Lower lobe of right lung (tissue), 2 donors: Measurements from ENCODE around the gene APH1A. TPM values are rescaled to one million over a fixed set of nuclear protein-coding genes. Genes with fewer than 3 reads are reported as not detected.
"Not testable (repeated sequence)": the region's sequence is repeated elsewhere in the genome, so short reads cannot be mapped to it uniquely, and the experiment has no call there.

ENCODE experiments used
- ATAC-seq, 2 donors: fragments of 200-7000 bp; cut with Tn5 transposase; one replicate each; pipeline ENCODE4 v1.9.1; 2020 to 2022; ENCODE audit warnings: mild to moderate bottlenecking in 2 of 2, moderate library complexity in 2 of 2
- DNase-seq: peaks from one replicate; pipeline ENCODE4 v3.0.0-alpha.2; 2020
- H3K27ac ChIP-seq: fragments of 200-600 bp; one replicate; pipeline ENCODE4 v1.8.0; 2022
- H3K27me3 ChIP-seq: fragments of 200-600 bp; one replicate; pipeline ENCODE4 v1.8.0; 2022; ENCODE audit warnings: low read depth
- H3K36me3 ChIP-seq: fragments of 200-600 bp; one replicate; pipeline ENCODE4 v1.8.0; 2022; ENCODE audit warnings: mild to moderate bottlenecking
- H3K4me1 ChIP-seq: fragments of 200-600 bp; one replicate; pipeline ENCODE4 v1.8.0; 2022
- H3K4me3 ChIP-seq: fragments of 200-600 bp; one replicate; pipeline ENCODE4 v1.8.0; 2022; ENCODE audit warnings: mild to moderate bottlenecking
- H3K9me3 ChIP-seq: fragments of 200-600 bp; one replicate; pipeline ENCODE4 v1.8.0; 2022
- intact Hi-C: fragments of 100-400 bp; cut with DNase I; formaldehyde crosslinking; loops from one replicate; pipeline ENCODE4 v1.11.0; 2022
- total RNA-seq: library from RNA; stranded (reverse); fragmentation: NEBNext Ultra II Directional; extraction: Animal tissue kit (Norgen Biotek cat#: 25700); gene quantifications from one replicate; pipeline ENCODE4 v1.2.1, GENCODE V29; 2021
- TF ChIP-seq, protein P1 (sequence below): fragments of 200-600 bp; IDR thresholded peaks from one replicate; pipeline ENCODE4 v1.8.0; 2022; ENCODE audit warnings: antibody characterized with exemption, mild to moderate bottlenecking
- donor health status: DM: no; HTN: yes; CAD: no; lungs with severe emphysema.

Gene APH1A
- total RNA-seq, 1 donor from 2014 or later, result 129 TPM

DNA sequence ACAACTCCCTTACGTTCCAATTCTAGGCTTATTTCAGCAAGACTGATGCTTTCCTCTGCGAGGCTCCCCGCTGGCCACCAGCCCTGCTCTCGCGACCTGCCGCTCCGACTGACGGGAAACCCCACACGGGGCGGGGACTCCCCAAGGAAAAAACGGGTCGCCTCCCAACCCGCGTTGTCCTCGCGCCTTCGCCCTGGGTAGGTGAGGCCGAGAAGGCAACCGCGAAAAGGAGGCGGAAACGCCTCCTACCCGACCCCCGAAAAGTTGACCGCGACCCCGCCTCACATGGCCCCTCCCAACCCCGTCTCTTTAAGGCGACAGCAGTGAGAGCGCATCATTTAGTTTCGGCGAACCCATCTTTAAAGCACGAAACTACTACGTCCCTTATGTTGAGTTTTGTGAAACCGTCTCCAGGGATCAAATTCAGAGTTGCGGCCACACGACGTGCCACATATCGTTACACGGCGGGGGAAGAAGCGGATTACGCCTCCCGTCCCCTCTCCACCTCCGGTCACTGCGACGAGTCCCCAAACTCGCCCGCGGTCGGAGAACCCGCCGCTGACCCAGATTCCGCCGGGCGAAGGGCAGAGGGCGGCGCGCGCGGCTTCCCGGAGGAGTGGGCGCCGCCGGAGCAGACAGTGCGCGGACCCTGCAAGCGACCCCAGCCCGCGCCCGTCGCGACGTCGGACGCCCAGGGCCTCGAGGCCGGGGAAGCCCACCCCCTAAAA, 34.1 kb downstream of the APH1A start:
- TF ChIP-seq, protein P1, sequence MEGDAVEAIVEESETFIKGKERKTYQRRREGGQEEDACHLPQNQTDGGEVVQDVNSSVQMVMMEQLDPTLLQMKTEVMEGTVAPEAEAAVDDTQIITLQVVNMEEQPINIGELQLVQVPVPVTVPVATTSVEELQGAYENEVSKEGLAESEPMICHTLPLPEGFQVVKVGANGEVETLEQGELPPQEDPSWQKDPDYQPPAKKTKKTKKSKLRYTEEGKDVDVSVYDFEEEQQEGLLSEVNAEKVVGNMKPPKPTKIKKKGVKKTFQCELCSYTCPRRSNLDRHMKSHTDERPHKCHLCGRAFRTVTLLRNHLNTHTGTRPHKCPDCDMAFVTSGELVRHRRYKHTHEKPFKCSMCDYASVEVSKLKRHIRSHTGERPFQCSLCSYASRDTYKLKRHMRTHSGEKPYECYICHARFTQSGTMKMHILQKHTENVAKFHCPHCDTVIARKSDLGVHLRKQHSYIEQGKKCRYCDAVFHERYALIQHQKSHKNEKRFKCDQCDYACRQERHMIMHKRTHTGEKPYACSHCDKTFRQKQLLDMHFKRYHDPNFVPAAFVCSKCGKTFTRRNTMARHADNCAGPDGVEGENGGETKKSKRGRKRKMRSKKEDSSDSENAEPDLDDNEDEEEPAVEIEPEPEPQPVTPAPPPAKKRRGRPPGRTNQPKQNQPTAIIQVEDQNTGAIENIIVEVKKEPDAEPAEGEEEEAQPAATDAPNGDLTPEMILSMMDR, result no peak

GRCh38 chr1:150234309-150234565, 34.6 kb downstream of the APH1A start:
- H3K36me3 ChIP-seq, result peaks cover 13% of the 10 kb centered on the region
- H3K4me3 ChIP-seq, result peak overlapping the region; percentile 75
- peak overlapping the region; percentile 96 for H3K27ac ChIP-seq
- no peak for DNase-seq
- no peaks in the 10 kb centered on the region for H3K27me3 ChIP-seq
- TF ChIP-seq, protein P1, result no peak
- no peak for ATAC-seq
- H3K9me3 ChIP-seq, result no peaks in the 10 kb centered on the region
- intact Hi-C loops, result no loop called here
- peaks cover 18% of the 10 kb centered on the region for H3K4me1 ChIP-seq

More for the DNA sequence above, 34.1 kb downstream of the APH1A start:
- no peaks in the 10 kb centered on the region for H3K27me3 ChIP-seq
- peaks cover 18% of the 10 kb centered on the region for H3K4me1 ChIP-seq
- intact Hi-C loops, result no loop called here
- ATAC-seq (peak; percentile 80 to 83), DNase-seq (peak; percentile 89)
- H3K27ac ChIP-seq, result peak overlapping the region; percentile 96
- H3K36me3 ChIP-seq, result peaks cover 8% of the 10 kb centered on the region
- H3K9me3 ChIP-seq, result no peaks in the 10 kb centered on the region
- H3K4me3 ChIP-seq, result peak overlapping the region; percentile 75

DNA sequence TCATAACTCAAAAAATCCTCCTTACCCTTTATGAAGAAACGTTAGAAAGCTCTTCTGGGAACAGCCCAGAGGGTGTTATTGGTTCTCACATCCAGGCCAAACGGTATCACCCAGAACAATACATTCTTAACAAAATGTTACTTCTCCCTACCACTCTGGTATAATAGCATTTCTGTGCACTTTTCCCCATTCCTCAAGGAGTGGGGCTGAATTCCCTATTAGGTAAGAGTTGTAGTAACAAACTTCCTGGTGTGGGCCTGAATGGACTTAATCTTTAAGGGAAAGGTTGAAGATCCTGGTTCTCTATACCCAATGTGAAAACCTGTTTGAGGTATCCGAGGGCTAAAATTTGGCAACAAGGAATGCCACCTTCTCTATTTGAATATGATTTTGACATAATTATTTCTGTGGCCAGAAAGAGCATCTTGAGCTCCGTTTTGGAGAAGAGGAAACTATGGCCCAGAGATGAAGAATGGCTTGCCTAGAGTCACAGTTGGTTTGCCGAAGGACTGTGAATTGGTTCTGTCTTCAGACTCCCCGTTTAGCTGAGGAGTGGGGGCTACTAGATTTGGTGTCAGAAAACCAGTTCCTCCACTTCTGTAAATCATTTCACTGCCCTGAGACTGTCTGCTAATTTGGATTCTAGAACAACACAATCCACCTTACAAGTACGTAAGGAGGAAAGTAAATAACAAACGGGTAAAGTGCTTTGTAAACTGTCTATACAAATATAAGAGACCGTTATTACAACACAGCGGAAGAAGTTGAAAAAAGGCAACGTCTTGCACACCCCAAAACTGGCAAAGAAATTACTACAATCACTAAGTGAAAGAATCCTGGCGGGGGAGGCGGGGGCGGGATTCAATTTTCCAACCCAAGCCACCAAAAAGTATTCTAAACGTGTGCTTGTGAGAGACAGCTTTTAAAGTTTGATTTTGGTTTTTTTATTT, 35.2 kb downstream of the APH1A start:
- H3K4me1 ChIP-seq, result peaks cover 18% of the 10 kb centered on the region

DNA sequence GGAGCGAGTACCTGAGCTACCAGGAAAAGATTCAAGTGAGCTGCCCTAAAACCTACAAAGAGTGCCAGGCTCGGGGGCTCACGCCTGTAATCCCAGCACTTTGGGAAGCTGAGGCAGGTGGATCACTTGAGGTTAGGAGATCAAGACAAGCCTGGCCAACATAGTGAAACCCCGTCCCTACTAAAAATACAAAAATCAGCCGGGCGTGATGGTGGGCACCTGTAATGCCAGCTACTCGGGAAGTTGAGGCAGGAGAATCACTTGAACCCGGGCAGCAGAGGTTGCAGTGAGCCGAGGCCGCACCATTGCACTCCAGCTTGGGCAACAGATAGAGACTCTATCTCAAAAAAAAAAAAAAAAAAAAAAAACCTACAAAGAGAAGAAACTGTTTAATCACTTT, 35.9 kb downstream of the APH1A start:
- H3K4me3 ChIP-seq, intact Hi-C loops, H3K27me3 ChIP-seq, H3K9me3 ChIP-seq, DNase-seq, ATAC-seq: not testable (repeated sequence)
- peaks cover 18% of the 10 kb centered on the region for H3K4me1 ChIP-seq
- peaks cover 24% of the 10 kb centered on the region for H3K36me3 ChIP-seq
- H3K27ac ChIP-seq, result peak overlapping the region; percentile 96

More for the DNA sequence above, 35.2 kb downstream of the APH1A start:
- H3K9me3 ChIP-seq, result no peaks in the 10 kb centered on the region
- ATAC-seq (peak; percentile 54 to 64), DNase-seq (no peak)
- no peaks in the 10 kb centered on the region for H3K27me3 ChIP-seq
- H3K36me3 ChIP-seq, result peaks cover 17% of the 10 kb centered on the region
- intact Hi-C loops, result no loop called here
- H3K27ac ChIP-seq, result peak overlapping the region; percentile 96
- H3K4me3 ChIP-seq, result peak overlapping the region; percentile 75
- TF ChIP-seq, protein P1, result no peak

DNA sequence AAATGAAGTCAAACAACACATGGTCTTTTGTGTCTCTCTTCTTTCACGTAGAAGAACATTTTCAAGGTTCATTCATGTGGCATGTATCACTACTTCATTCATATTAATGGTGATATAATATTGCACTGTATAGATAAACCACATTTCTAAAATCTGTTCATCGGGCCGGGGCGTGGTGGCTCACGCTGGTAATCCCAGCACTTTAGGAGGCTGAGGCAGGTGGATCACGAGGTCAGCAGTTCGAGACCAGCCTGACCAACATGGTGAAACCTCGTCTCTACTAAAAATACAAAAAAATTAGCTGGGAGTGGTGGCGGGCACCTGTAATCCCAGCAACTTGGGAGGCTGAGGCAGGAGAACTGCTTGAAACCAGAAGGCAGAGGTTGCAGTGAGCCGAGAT, 40.6 kb downstream of the APH1A start:
- peaks cover 65% of the 10 kb centered on the region for H3K36me3 ChIP-seq
- DNase-seq, ATAC-seq: not testable (repeated sequence)

GRCh38 chr1:150227228-150227627, 41.6 kb downstream of the APH1A start:
- Histone ChIP-seq H3K4me3 (no peak overlapping the region), H3K9me3 (no peaks in the 10 kb centered on the region), H3K27ac (no peak overlapping the region), H3K27me3 (no peaks in the 10 kb centered on the region), H3K36me3 (peaks cover 75% of the 10 kb centered on the region), H3K4me1 (no peaks in the 10 kb centered on the region)
- intact Hi-C loops, result no loop called here
- TF ChIP-seq, protein P1, result no peak
- ATAC-seq (no peak), DNase-seq (no peak)

More for the DNA sequence above, 40.6 kb downstream of the APH1A start:
- H3K9me3 ChIP-seq, H3K27me3 ChIP-seq, H3K4me1 ChIP-seq, H3K4me3 ChIP-seq, intact Hi-C loops, H3K27ac ChIP-seq: not testable (repeated sequence)
